CD4-positive, alpha-beta T cell treated with Interleukin-1 beta for 1 hour (primary cell): ENCODE data around the gene BPIFB1.

Source experiments
- DNase-seq, 2 donors: peaks; one replicate each; pipeline ENCODE4 v3.0.0-alpha.2; 2020 to 2022

Gene BPIFB1

GRCh38 chr20:33328157-33329137 is 45.4 kb downstream of the BPIFB1 start:
- no peak for DNase-seq

GRCh38 chr20:33332905-33333456 is 50.0 kb downstream of the BPIFB1 start:
- DNase-seq, result no peak

- DNase-seq, result no peak
These were observed 50.6 kb downstream of the BPIFB1 start for GRCh38 chr20:33333616-33334015.

- no peak for DNase-seq
These were observed 51.1 kb downstream of the BPIFB1 start for GRCh38 chr20:33334111-33334510.

- DNase-seq, result no peak
These were observed 53.4 kb downstream of the BPIFB1 start for GRCh38 chr20:33336375-33336774.

GRCh38 chr20:33337119-33337518 is 54.1 kb downstream of the BPIFB1 start:
- DNase-seq, result no peak

- no peak for DNase-seq
These were observed 54.6 kb downstream of the BPIFB1 start for GRCh38 chr20:33337531-33338165.

- no peak for DNase-seq
These were observed 55.6 kb downstream of the BPIFB1 start for GRCh38 chr20:33338467-33339258.

- DNase-seq, result no peak
These were observed 56.6 kb downstream of the BPIFB1 start for GRCh38 chr20:33339515-33340058.

GRCh38 chr20:33343521-33343920 is 60.5 kb downstream of the BPIFB1 start:
- no peak for DNase-seq

GRCh38 chr20:33345342-33345741 is 62.3 kb downstream of the BPIFB1 start:
- no peak for DNase-seq

GRCh38 chr20:33348136-33348937 is 65.3 kb downstream of the BPIFB1 start:
- DNase-seq, result no peak

- DNase-seq, result no peak
These were observed 66.5 kb downstream of the BPIFB1 start for GRCh38 chr20:33349493-33349892.

- no peak for DNase-seq
These were observed 68.7 kb downstream of the BPIFB1 start for GRCh38 chr20:33351696-33352095.

GRCh38 chr20:33352258-33353012 is 69.4 kb downstream of the BPIFB1 start:
- no peak for DNase-seq

- no peak for DNase-seq
These were observed 70.0 kb downstream of the BPIFB1 start for GRCh38 chr20:33353013-33353402.
